Trophoblast cell (in vitro differentiated cells and primary cell): Measurements from ENCODE around the gene TFPI.

Experiments
- DNase-seq, 2 donors: peaks; one replicate each; pipeline ENCODE4 v3.0.0-alpha.2; 2016
- H2AFZ ChIP-seq: 2 replicates; pipeline ENCODE4 v1.6.1; 2013; ENCODE audit warnings: low read length, moderate library complexity, mild to moderate bottlenecking; ENCODE audit not compliant: insufficient read depth, poor library complexity
- H2AK5ac ChIP-seq: 2 replicates; pipeline ENCODE4 v1.6.1; 2013; ENCODE audit warnings: mild to moderate bottlenecking, low read length
- H2BK120ac ChIP-seq: 2 replicates; pipeline ENCODE4 v1.6.1; 2013; ENCODE audit warnings: low read length, mild to moderate bottlenecking, moderate library complexity; ENCODE audit not compliant: insufficient read depth, poor library complexity
- H2BK12ac ChIP-seq: 2 replicates; pipeline ENCODE4 v1.6.1; 2013; ENCODE audit warnings: mild to moderate bottlenecking, low read length, moderate library complexity
- H2BK5ac ChIP-seq: 2 replicates; pipeline ENCODE4 v1.6.1; 2013; ENCODE audit warnings: low read length, low read depth, moderate library complexity, mild to moderate bottlenecking; ENCODE audit not compliant: poor library complexity
- H3K14ac ChIP-seq: 2 replicates; pipeline ENCODE4 v1.6.1; 2013; ENCODE audit warnings: mild to moderate bottlenecking, low read length
- H3K18ac ChIP-seq: 2 replicates; pipeline ENCODE4 v1.6.1; 2013; ENCODE audit warnings: mild to moderate bottlenecking, low read length
- H3K23ac ChIP-seq: 2 replicates; pipeline ENCODE4 v1.6.1; 2013; ENCODE audit warnings: low read length
- H3K27ac ChIP-seq: 2 replicates; pipeline ENCODE4 v1.5.1; 2013; ENCODE audit warnings: low read depth, mild to moderate bottlenecking, inconsistent platforms, low read length, moderate library complexity
- H3K27me3 ChIP-seq: 2 replicates; pipeline ENCODE4 v1.6.1; 2013; ENCODE audit warnings: inconsistent platforms, mild to moderate bottlenecking, low read length, moderate library complexity; ENCODE audit not compliant: insufficient read depth
- H3K36me3 ChIP-seq, 2 experiments: 1 replicate in 1 of 2; 2 replicates in 1 of 2; pipeline ENCODE4 v1.6.1; 2013; ENCODE audit warnings: low read length in 2 of 2, mild to moderate bottlenecking in 2 of 2, moderate library complexity in 1 of 2; ENCODE audit not compliant: insufficient read depth in 2 of 2, control insufficient read depth in 1 of 2
- H3K4ac ChIP-seq: 2 replicates; pipeline ENCODE4 v1.6.1; 2013; ENCODE audit warnings: low read depth, mild to moderate bottlenecking, low read length, moderate library complexity
- H3K4me1 ChIP-seq, 2 experiments: 1 replicate in 1 of 2; 2 replicates in 1 of 2; pipeline ENCODE4 v1.6.1; 2013; ENCODE audit warnings: low read length in 2 of 2, mild to moderate bottlenecking in 2 of 2, moderate library complexity in 1 of 2; ENCODE audit not compliant: insufficient read depth in 2 of 2, control insufficient read depth in 1 of 2
- H3K4me2 ChIP-seq: 2 replicates; pipeline ENCODE4 v1.6.1; 2013; ENCODE audit warnings: inconsistent platforms, mild to moderate bottlenecking, low read length, moderate library complexity
- H3K4me3 ChIP-seq: 2 replicates; pipeline ENCODE4 v1.5.1; 2013; ENCODE audit warnings: mild to moderate bottlenecking, low read depth, low read length, inconsistent platforms
- H3K79me1 ChIP-seq: one replicate; pipeline ENCODE4 v1.6.1; 2013; ENCODE audit warnings: low read length
- H3K79me2 ChIP-seq: 2 replicates; pipeline ENCODE4 v1.6.1; 2013; ENCODE audit warnings: low read length, mild to moderate bottlenecking; ENCODE audit not compliant: control insufficient read depth, insufficient read depth, poor library complexity
- H3K9ac ChIP-seq: 2 replicates; pipeline ENCODE4 v1.6.1; 2013; ENCODE audit warnings: mild to moderate bottlenecking, low read length
- H3K9me3 ChIP-seq: 2 replicates; pipeline ENCODE4 v1.6.1; 2013; ENCODE audit warnings: low read depth, mild to moderate bottlenecking, control low read depth, inconsistent platforms, low read length; ENCODE audit not compliant: insufficient read depth
- H4K12ac ChIP-seq: 2 replicates; pipeline ENCODE4 v1.6.1; 2013; ENCODE audit warnings: low read depth, mild to moderate bottlenecking, low read length, moderate library complexity
- H4K8ac ChIP-seq: 2 replicates; pipeline ENCODE4 v1.6.1; 2013; ENCODE audit warnings: low read depth, mild to moderate bottlenecking, low read length, moderate library complexity
- H4K91ac ChIP-seq: one replicate; pipeline ENCODE4 v1.6.1; 2013; ENCODE audit warnings: low read depth, mild to moderate bottlenecking, low read length, moderate library complexity
- WGBS: extraction: QIAGEN DNeasy Blood & Tissue Kit; methylation state at CpG from one replicate; pipeline ENCODE4 v1.1.7; 2013; ENCODE audit warnings: missing lambda C conversion rate; ENCODE audit not compliant: insufficient read length, insufficient coverage; ENCODE audit errors: extremely low coverage; 5-methylcytosine and 5-hydroxymethylcytosine counted together

The TFPI gene

DNA sequence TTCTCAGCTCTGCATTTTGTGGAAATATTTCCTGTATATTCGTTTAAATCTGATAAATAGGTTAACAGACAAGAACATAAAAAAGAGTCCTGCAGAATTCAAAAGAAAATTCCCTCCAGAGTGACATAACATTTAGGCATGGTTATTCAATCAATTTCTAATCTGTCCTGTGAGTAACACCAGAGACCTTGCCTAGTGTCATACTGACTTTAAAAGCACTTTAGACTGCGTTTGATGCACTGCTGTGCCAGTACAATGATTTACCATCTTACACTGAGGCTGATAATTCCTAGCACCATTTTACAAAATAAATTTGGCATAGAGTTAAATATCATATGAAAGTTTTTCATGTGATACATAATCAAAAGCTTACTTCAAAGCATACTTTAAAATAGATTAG, 70.7 kb downstream of the TFPI start:
- H2BK12ac ChIP-seq: no peak overlapping the region
- H3K23ac ChIP-seq: no peak overlapping the region
- no peak overlapping the region for H3K4me3 ChIP-seq
- H3K27me3 ChIP-seq: no peaks in the 10 kb centered on the region
- no peak overlapping the region for H3K4ac ChIP-seq
- no peak overlapping the region for H4K8ac ChIP-seq
- no peak overlapping the region for H2AFZ ChIP-seq
- no peak overlapping the region for H2BK120ac ChIP-seq
- H4K12ac ChIP-seq: no peak overlapping the region
- WGBS: no CpG with 5 or more reads among the region's 2 CpGs
- no peaks in the 10 kb centered on the region for H3K79me1 ChIP-seq
- H2BK5ac ChIP-seq: no peak overlapping the region
- H2AK5ac ChIP-seq: no peak overlapping the region
- H3K14ac ChIP-seq: no peak overlapping the region
- no peak overlapping the region for H4K91ac ChIP-seq
- no peaks in the 10 kb centered on the region for H3K36me3 ChIP-seq
- H3K27ac ChIP-seq: no peak overlapping the region
- no peaks in the 10 kb centered on the region for H3K79me2 ChIP-seq
- no peaks in the 10 kb centered on the region for H3K4me1 ChIP-seq
- no peaks in the 10 kb centered on the region for H3K9me3 ChIP-seq
- no peak overlapping the region for H3K4me2 ChIP-seq
- no peak overlapping the region for H3K9ac ChIP-seq
- H3K18ac ChIP-seq: no peak overlapping the region
- no peak for DNase-seq

DNA sequence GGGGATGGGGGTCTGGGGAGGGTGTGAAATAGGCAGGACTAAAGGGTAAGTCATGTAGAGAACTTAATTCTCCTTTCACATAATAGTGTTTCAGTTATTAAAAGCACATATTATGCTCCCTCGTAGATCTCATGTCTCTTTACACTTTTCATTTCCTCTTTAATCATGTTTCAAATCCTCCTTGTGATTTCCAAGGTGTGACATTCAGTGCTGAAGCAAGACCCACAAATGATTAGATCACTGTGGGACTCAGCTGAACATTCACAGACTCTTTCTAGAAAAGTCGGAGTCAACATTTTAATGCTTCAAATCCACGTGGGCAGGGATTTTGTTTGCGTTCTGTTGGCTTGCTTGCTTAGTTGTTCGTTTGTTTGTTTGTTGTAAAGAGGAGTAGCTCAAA, 71.4 kb downstream of the TFPI start:
- Histone ChIP-seq H2BK12ac (no peak overlapping the region), H3K4me1 (no peaks in the 10 kb centered on the region), H2BK120ac (no peak overlapping the region), H3K36me3 (no peaks in the 10 kb centered on the region), H2AFZ (no peak overlapping the region), H3K79me1 (no peaks in the 10 kb centered on the region), H3K18ac (no peak overlapping the region), H3K4me2 (no peak overlapping the region), H3K14ac (no peak overlapping the region), H3K4ac (no peak overlapping the region), H4K91ac (no peak overlapping the region), H3K79me2 (no peaks in the 10 kb centered on the region), H2AK5ac (no peak overlapping the region), H3K9me3 (no peaks in the 10 kb centered on the region), H3K4me3 (no peak overlapping the region), H3K9ac (no peak overlapping the region), H2BK5ac (no peak overlapping the region), H4K12ac (no peak overlapping the region), H3K27me3 (no peaks in the 10 kb centered on the region), H3K27ac (no peak overlapping the region), H4K8ac (no peak overlapping the region), H3K23ac (no peak overlapping the region)
- DNase-seq: no peak
- WGBS: no CpG with 5 or more reads among the region's 5 CpGs

DNA sequence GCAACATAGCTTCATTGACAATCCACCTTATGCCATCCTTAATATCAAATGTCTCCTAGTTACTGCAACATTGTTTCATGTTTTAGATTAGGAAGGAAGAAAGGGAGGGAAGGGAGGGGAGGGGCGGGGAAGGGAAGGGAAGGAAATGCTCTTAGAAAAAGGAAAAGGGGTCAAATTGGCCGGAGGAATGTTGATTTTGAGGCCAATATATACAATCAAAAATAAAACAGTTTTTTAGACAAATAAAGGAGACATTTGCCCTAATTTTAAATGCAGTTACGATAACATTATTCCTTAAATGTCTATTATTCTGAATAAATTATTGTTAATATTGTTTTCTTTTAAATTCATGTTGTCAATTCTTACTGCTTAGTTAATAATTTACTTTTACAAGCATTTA, 72.7 kb downstream of the TFPI start:
- H3K27me3 ChIP-seq: no peaks in the 10 kb centered on the region
- no peak overlapping the region for H3K4me3 ChIP-seq
- H2BK120ac ChIP-seq: no peak overlapping the region
- H4K91ac ChIP-seq: no peak overlapping the region
- no peak overlapping the region for H3K18ac ChIP-seq
- no CpG with 5 or more reads among the region's 3 CpGs for WGBS
- H3K79me2 ChIP-seq: no peaks in the 10 kb centered on the region
- H3K9ac ChIP-seq: no peak overlapping the region
- no peak overlapping the region for H3K14ac ChIP-seq
- H2BK12ac ChIP-seq: no peak overlapping the region
- no peaks in the 10 kb centered on the region for H3K9me3 ChIP-seq
- H2AK5ac ChIP-seq: no peak overlapping the region
- no peak overlapping the region for H4K8ac ChIP-seq
- no peaks in the 10 kb centered on the region for H3K4me1 ChIP-seq
- H2AFZ ChIP-seq: no peak overlapping the region
- H2BK5ac ChIP-seq: no peak overlapping the region
- H4K12ac ChIP-seq: no peak overlapping the region
- H3K79me1 ChIP-seq: no peaks in the 10 kb centered on the region
- DNase-seq: no peak
- H3K27ac ChIP-seq: no peak overlapping the region
- no peak overlapping the region for H3K4me2 ChIP-seq
- no peaks in the 10 kb centered on the region for H3K36me3 ChIP-seq
- no peak overlapping the region for H3K23ac ChIP-seq
- H3K4ac ChIP-seq: no peak overlapping the region

DNA sequence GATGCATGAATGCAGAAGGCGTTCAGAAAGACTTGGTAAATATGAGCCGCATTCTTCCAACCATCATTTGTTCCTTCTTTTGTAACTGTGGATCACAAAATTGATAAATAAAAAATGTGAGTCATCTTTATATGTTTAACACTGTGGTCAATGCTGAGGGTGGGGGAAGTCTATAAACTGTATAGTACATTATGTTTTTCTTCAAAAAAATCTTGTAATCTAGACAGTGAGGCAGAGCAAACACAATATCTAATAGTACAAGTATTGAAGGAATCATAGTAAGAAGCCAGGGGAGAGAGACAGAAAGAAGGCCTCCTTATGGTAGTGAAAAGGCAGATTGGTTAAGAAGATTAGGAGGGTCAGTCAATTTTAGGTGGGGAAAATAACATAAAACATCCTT, 75.5 kb downstream of the TFPI start:
- Histone ChIP-seq H4K8ac (no peak overlapping the region), H3K4me1 (no peaks in the 10 kb centered on the region), H3K27me3 (no peaks in the 10 kb centered on the region), H3K36me3 (no peaks in the 10 kb centered on the region), H3K79me2 (no peaks in the 10 kb centered on the region), H2BK120ac (no peak overlapping the region), H3K27ac (no peak overlapping the region), H3K9ac (no peak overlapping the region), H2AFZ (no peak overlapping the region), H2AK5ac (no peak overlapping the region), H3K4me3 (no peak overlapping the region), H3K9me3 (no peaks in the 10 kb centered on the region), H4K12ac (no peak overlapping the region), H3K4me2 (no peak overlapping the region), H2BK12ac (no peak overlapping the region), H3K23ac (no peak overlapping the region), H3K14ac (no peak overlapping the region), H3K18ac (no peak overlapping the region), H3K4ac (no peak overlapping the region), H2BK5ac (no peak overlapping the region), H3K79me1 (no peaks in the 10 kb centered on the region), H4K91ac (no peak overlapping the region)
- no CpG with 5 or more reads among the region's 2 CpGs for WGBS
- DNase-seq: no peak

DNA sequence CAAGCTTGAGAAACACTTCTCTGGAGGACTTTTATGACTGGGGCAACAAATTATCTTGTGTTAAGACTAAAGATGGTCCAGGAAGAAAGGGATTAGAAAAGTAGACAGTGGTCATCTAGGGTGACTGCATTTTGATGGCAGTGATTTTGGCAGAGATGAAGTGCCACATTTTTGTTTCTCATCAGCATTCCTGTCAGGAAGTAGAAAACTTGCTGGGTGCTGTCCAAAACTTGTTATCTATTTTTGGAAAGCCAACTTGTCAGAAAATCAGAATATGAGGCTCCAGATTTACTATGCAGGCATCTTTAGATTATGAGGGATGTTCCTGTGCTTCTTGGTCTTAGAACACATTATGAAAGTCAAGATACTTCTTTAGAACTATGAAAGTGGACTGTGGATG, 77.2 kb downstream of the TFPI start:
- no peak overlapping the region for H4K8ac ChIP-seq
- H3K18ac ChIP-seq: no peak overlapping the region
- no peaks in the 10 kb centered on the region for H3K9me3 ChIP-seq
- no peak overlapping the region for H4K91ac ChIP-seq
- no peak overlapping the region for H2BK5ac ChIP-seq
- H3K36me3 ChIP-seq: no peaks in the 10 kb centered on the region
- H3K27ac ChIP-seq: no peak overlapping the region
- no peak overlapping the region for H3K9ac ChIP-seq
- H3K4me2 ChIP-seq: no peak overlapping the region
- no peak overlapping the region for H4K12ac ChIP-seq
- no peak overlapping the region for H2BK12ac ChIP-seq
- H3K23ac ChIP-seq: no peak overlapping the region
- H3K27me3 ChIP-seq: no peaks in the 10 kb centered on the region
- DNase-seq: no peak
- no peak overlapping the region for H3K4ac ChIP-seq
- no peaks in the 10 kb centered on the region for H3K79me2 ChIP-seq
- no peak overlapping the region for H2BK120ac ChIP-seq
- no peak overlapping the region for H2AFZ ChIP-seq
- no peak overlapping the region for H3K14ac ChIP-seq
- H3K4me3 ChIP-seq: no peak overlapping the region
- H3K4me1 ChIP-seq: no peaks in the 10 kb centered on the region
- no peak overlapping the region for H2AK5ac ChIP-seq
- H3K79me1 ChIP-seq: no peaks in the 10 kb centered on the region
